HG03565 (cell line): ENCODE results near the gene PTGS1.
"Not testable (repeated sequence)": the region's sequence is repeated elsewhere in the genome, so short reads cannot be mapped to it uniquely, and the experiment has no call there.

Experiments used
- ATAC-seq: cut with Tn5 transposase; IDR thresholded peaks from one replicate; pipeline ENCODE4 v1.9.1; 2021; ENCODE audit warnings: mild to moderate bottlenecking, moderate library complexity; ENCODE audit not compliant: unreplicated experiment

The PTGS1 gene

GRCh38 chr9:122370869-122371755 lies at the start of gene PTGS1:
TSS of gene PTGS1 (plus strand) at chr9:122371024. CDS start at chr9:122371085, 61 bp downstream.
- ATAC-seq = no peak

GRCh38 chr9:122322553-122322952 lies 48.3 kb upstream of the PTGS1 start:
- no peak for ATAC-seq

- not testable (repeated sequence) for ATAC-seq
Observed at GRCh38 chr9:122324665-122325064, 46.2 kb upstream of the PTGS1 start.

- ATAC-seq = no peak
Observed at GRCh38 chr9:122325124-122325523, 45.7 kb upstream of the PTGS1 start.

- no peak for ATAC-seq
Observed at GRCh38 chr9:122327175-122327574, 43.6 kb upstream of the PTGS1 start.

GRCh38 chr9:122329597-122329996 lies 41.2 kb upstream of the PTGS1 start:
- no peak for ATAC-seq

GRCh38 chr9:122330466-122330865 lies 40.4 kb upstream of the PTGS1 start:
- not testable (repeated sequence) for ATAC-seq

GRCh38 chr9:122331523-122331927 lies 39.3 kb upstream of the PTGS1 start:
- ATAC-seq = no peak

GRCh38 chr9:122332083-122332482 lies 38.7 kb upstream of the PTGS1 start:
- no peak for ATAC-seq

GRCh38 chr9:122332644-122333043 lies 38.2 kb upstream of the PTGS1 start:
- no peak for ATAC-seq

GRCh38 chr9:122333169-122333808 lies 37.5 kb upstream of the PTGS1 start:
- no peak for ATAC-seq

GRCh38 chr9:122334916-122335315 lies 35.9 kb upstream of the PTGS1 start:
- no peak for ATAC-seq

GRCh38 chr9:122336189-122336588 lies 34.6 kb upstream of the PTGS1 start:
- ATAC-seq = no peak

GRCh38 chr9:122336866-122337555 lies 33.8 kb upstream of the PTGS1 start:
- ATAC-seq = no peak

GRCh38 chr9:122337556-122337929 lies 33.3 kb upstream of the PTGS1 start:
- ATAC-seq = no peak

- no peak for ATAC-seq
Observed at GRCh38 chr9:122338536-122338935, 32.3 kb upstream of the PTGS1 start.

- no peak for ATAC-seq
Observed at GRCh38 chr9:122338994-122339393, 31.8 kb upstream of the PTGS1 start.

GRCh38 chr9:122339579-122339978 lies 31.2 kb upstream of the PTGS1 start:
- no peak for ATAC-seq

GRCh38 chr9:122340161-122340560 lies 30.7 kb upstream of the PTGS1 start:
- no peak for ATAC-seq

GRCh38 chr9:122342323-122343050 lies 28.3 kb upstream of the PTGS1 start:
- ATAC-seq = no peak
